Naive B cell (primary cell): Measurements from ENCODE around the gene ZNF789. TPM values are rescaled to one million over a fixed set of nuclear protein-coding genes. Genes with fewer than 3 reads are reported as not detected.

ENCODE experiments used
- polyA plus RNA-seq, 6 donors: library from polyadenylated mRNA; unstranded; fragments of 300-500 nt; fragmentation: Illumina TruSeq; gene quantifications; one replicate each; pipeline ENCODE4 v1.2.3, GENCODE V29; 2021; ENCODE audit warnings: low read depth in 6 of 6

The ZNF789 gene
- polyA plus RNA-seq, 6 donors from 2014 or later = 6.3 to 9.4 (median 7.0) TPM

Other genes with a start within 250 kb of the ZNF789 start
- gene MYH16, start 200.1 kb upstream of the ZNF789 start, polyA plus RNA-seq = not detected
- 100 to 1,000 TPM in 2 of 6 donors, 10 to 100 TPM in 4; 49.5 to 109 (median 91.8) TPM for gene ARPC1A, start 147.0 kb upstream of the ZNF789 start, polyA plus RNA-seq
- gene ARPC1B, start 98.2 kb upstream of the ZNF789 start, polyA plus RNA-seq = 100 to 1,000 TPM; 434 to 595 (median 483) TPM
- gene PDAP1, start 64.3 kb upstream of the ZNF789 start, polyA plus RNA-seq = 10 to 100 TPM; 23.3 to 28.5 (median 25.7) TPM
- 100 to 1,000 TPM; 129 to 201 (median 182) TPM for gene BUD31, start 63.9 kb upstream of the ZNF789 start, polyA plus RNA-seq
- gene PTCD1, start 34.1 kb upstream of the ZNF789 start, polyA plus RNA-seq = 1 to 10 TPM; 2.3 to 6.3 (median 3.5) TPM
- 10 to 100 TPM; 21.5 to 51.4 (median 24.5) TPM for gene CPSF4, start 33.9 kb upstream of the ZNF789 start, polyA plus RNA-seq
- 100 to 1,000 TPM; 341 to 412 (median 366) TPM for gene ATP5MF, start 6.7 kb upstream of the ZNF789 start, polyA plus RNA-seq
- 10 to 100 TPM; 47.3 to 71.6 (median 64.5) TPM for gene ZNF394, start 27.4 kb downstream of the ZNF789 start, polyA plus RNA-seq
- gene ZKSCAN5, start 31.8 kb downstream of the ZNF789 start, polyA plus RNA-seq = 1 to 10 TPM; 2.8 to 8.1 (median 4.2) TPM
- 1 to 10 TPM; 3.5 to 6.4 (median 5.3) TPM for gene FAM200A, start 79.2 kb downstream of the ZNF789 start, polyA plus RNA-seq
- 10 to 100 TPM; 55.4 to 90.0 (median 68.5) TPM for gene ZNF655, start 85.8 kb downstream of the ZNF789 start, polyA plus RNA-seq
- 1 to 10 TPM in 5 of 6 donors, not detected in 1; 1.1 to 2.7 (median 1.3) TPM for gene TMEM225B, start 125.4 kb downstream of the ZNF789 start, polyA plus RNA-seq
- 10 to 100 TPM in 5 of 6 donors, 1 to 10 TPM in 1; 8.8 to 19.0 (median 12.1) TPM for gene ZSCAN25, start 144.1 kb downstream of the ZNF789 start, polyA plus RNA-seq
- gene CYP3A5, start 207.1 kb downstream of the ZNF789 start, polyA plus RNA-seq = under 1 TPM in 2 of 6 donors, not detected in 4; 0.40 to 0.52 TPM